Brain pericyte (primary cell): ENCODE results near the gene TCIRG1.

ENCODE experiments used
- DNase-seq: peaks from one replicate; pipeline ENCODE4 v3.0.0-alpha.2; 2012; ENCODE audit warnings: low read depth, low spot score

Gene TCIRG1

DNA sequence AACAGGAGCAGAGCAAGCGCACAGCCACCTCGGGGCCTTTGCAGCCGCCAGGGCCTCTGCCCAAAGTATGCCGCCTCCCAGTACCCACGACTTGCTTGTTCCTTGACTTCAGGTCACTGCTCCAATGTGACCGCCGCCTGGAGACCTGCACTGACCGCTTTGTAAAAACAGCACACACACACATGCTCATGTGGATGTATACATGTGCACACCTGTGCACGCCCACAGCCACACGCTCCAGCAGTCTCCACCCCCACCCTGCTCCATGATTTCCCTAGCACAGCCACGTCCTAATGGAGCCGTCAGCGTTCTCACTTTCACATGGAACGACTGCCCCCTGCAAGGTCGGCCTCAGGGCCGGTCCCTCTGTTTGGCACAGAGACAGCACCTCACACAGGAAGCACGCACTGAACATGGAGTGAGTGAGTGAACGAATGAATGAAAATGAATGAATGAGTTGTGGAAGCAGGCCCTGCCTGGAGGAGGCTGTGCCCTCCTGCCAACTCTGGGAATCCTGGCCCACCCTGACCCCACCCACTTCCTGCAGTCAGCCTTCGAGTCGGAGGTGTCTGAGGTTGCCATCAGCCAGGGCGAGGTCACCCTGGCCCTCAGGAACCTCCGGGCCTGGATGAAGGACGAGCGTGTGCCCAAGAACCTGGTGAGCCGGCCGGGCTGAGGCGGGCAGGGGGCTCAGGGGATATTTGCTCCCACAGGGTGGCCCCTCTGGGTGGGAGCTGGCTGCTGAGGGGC, 20.7 kb upstream of the TCIRG1 start:
- DNase-seq: no peak

GRCh38 chr11:68018730-68019190, 20.1 kb upstream of the TCIRG1 start:
- no peak for DNase-seq

DNA sequence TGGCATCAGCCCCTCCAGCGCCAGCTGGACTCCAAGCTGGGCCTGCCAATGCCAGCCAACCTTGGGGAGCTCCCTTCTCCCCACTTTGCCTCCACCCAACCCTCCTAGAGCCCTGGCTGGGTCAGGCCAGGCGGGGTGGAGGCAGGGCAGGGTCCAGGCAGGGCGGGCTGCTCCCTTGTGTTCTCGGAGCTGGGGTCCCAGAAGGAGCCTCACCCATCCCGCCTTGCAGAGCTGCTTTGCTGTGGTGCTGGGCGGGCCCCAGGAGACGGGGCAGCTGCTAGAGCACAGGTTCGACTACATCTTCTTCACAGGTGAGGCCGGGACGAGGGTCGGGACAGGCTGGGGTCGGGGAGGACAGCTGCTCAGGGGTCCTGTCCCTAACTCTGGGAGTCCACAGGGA, 19.3 kb upstream of the TCIRG1 start:
- no peak for DNase-seq

GRCh38 chr11:68020575-68020974, 18.2 kb upstream of the TCIRG1 start:
- no peak for DNase-seq

- DNase-seq: no peak
Measured at GRCh38 chr11:68021167-68021787, 17.5 kb upstream of the TCIRG1 start.

- no peak for DNase-seq
Measured at GRCh38 chr11:68022531-68022930, 16.3 kb upstream of the TCIRG1 start.

DNA sequence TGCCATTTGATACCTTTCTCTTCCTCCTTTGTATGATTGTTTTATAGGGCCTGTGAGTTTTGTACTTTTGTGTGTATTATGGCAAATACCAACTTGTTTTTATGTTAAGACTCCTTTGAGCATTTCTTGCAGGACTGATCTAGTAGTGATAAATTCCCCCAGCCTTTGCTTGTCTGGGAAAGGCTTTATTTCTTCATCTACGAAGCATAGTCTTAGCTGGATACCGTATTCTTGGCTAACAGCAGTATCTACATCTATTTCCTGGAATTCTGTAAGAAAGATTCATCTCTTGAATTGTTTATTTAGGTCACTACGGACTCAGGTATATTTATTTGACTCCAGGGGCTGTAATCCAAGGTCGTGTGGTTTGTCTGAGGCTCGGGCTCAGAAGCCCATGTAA, 14.3 kb upstream of the TCIRG1 start:
- DNase-seq: no peak

DNA sequence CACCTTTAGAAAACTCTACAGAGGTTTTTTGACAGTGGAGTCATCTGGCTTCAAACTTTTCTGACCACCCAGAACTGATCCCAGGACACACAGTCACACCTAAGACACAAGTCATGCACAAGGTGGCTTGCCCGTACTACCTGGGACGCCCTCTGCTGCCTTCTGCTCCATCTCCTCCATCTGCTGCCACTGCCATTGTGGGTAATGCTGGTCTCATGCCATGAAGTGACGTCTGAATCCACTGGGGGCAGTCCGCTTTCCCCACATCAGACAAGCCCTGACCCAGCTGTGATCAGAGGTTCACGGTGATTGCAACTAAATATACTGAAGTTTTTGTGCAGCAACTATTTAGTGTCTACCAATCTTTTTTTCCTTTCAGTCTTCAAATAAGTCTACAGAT, 13.8 kb upstream of the TCIRG1 start:
- DNase-seq: no peak

GRCh38 chr11:68026391-68027105, 12.3 kb upstream of the TCIRG1 start:
- no peak for DNase-seq

GRCh38 chr11:68027667-68028066, 11.2 kb upstream of the TCIRG1 start:
- no peak for DNase-seq

GRCh38 chr11:68028802-68029545, 9.9 kb upstream of the TCIRG1 start:
- DNase-seq: no peak

DNA sequence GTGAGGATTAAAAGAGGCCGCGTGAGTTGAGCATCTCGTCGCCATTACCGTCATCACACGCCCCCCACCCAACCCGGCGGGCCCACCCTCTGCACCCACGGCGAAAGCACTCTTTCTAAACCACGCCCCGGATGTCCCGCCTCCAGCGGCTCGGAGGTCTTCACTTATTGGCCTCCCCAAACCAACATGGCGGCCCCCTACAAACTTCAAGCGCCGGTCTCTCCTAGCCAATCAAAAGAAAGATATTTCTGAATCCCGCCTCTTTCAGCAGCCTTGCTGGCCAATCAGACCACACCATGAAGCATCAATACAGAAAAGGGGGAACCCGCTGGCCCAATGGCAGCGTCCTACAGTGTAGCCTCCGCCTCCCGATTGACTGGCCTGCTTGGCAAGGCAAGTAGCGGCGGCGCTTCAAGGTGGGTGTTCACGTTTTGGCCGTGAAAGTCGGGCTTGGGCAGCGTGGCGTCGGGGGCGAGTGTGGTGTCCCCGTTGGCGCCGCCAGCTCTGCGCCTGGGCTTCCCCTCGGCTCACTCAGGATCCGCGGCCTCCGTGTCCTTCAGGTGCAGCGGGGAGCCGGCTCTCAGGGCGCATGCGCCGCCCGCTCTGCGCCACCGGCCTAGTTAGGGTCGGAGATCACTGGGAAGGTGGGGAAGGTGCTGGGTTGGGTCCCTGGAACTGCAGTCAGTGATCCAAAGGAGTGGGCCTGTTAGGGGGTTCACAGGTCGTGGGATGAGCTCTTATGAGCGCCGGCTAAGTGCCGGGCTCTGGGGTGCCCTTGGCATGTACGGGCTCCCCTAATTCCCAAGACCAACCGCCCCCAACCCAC, 8.3 kb upstream of the TCIRG1 start, which contains the start of gene NDUFS8:
Gene NDUFS8, plus strand, starts transcription at position 364 of the 826 bp plus-strand sequence. CDS start 1,471 bp downstream, outside the sequence.
- DNase-seq: peak; percentile 96

DNA sequence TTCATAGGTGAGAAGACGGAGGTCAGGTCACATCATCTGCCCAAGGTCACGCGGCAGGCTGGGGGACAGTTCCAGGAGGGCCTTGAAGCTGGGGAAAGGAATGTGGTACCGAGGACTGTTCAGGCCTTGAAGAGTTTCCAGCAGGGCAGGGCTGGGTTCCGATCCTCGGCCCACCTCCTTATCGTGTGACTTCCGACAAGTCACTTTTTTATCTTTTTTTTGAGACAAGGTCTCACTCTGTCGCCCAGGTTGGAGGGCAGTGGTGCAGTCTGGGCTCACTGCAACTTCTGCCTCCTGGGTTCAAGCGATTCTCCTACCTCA, 7.7 kb upstream of the TCIRG1 start:
- DNase-seq: no peak

DNA sequence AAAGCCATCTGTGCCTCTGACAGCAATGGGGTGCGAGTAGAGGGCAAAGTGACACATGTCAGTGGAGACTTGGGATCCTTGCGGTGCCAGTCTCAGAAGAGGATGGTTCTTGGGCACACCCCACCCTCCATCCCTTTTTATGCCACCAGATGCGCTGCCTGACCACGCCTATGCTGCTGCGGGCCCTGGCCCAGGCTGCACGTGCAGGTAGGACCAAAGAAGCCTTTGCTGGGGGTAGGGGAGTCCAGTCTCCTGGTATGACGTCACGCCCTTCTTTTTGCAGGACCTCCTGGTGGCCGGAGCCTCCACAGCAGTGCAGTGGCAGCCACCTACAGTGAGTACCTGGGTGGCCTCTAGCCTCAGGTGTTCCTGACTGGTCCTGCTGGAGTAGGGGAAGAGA, 6.8 kb upstream of the TCIRG1 start:
- DNase-seq: no peak

DNA sequence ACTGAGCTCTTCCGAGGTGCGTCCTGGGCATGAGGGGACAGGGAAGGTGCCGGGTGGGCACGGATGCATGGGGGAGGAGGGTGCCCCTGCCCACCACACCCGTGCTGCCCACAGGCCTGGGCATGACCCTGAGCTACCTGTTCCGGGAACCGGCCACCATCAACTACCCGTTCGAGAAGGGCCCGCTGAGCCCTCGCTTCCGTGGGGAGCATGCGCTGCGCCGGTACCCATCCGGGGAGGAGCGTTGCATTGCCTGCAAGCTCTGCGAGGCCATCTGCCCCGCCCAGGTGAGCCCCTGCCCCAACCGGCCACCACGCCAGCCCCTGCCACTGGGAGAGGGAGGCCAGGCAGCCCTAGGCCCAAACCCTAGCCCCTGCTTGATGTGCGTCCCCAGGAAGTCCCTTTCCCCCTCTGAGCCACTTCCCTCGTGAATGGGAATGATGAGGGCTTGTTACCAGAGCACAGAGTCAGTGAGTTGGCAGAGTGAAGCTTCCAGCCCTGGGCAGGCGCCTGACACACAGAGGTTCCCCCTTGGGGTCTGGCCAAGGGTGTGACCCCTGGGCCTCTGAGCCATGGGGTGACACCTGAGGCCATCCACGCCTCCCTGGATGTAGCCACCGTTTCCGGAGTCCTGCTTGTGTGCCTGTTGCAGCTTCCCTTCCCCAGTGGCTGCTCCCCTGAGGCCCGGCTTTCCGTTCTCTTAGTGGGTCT, 5.7 kb upstream of the TCIRG1 start:
- no peak for DNase-seq

DNA sequence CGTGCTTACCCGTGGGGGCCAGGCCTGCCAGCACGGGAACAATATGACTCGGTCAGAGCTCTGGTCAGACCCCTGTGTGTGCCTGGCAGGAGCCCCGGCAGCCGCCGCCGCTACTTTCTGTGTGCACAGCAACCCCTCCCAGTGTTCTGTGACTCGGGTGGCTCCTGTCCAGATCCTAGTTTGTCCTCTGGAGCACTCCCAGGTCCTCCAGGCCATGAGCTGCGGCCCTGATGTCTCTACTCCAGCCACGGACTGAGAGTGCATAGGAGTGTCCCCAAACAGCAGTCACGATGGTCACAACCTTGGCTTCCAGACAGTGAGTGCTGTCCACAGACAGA, 5.1 kb upstream of the TCIRG1 start:
- DNase-seq: no peak

- no peak for DNase-seq
Measured at GRCh38 chr11:68035266-68035876, 3.5 kb upstream of the TCIRG1 start.

- no peak for DNase-seq
Measured at GRCh38 chr11:68036141-68036716, 2.6 kb upstream of the TCIRG1 start.

- no peak for DNase-seq
Measured at GRCh38 chr11:68036717-68037239, 2.0 kb upstream of the TCIRG1 start.
